Fibroblast of pulmonary artery (primary cell): ENCODE data around the gene SRSF12.

Source experiments
- DNase-seq: peaks from one replicate; pipeline ENCODE4 v3.0.0-alpha.2; 2010; ENCODE audit warnings: low read depth
- H3K4me3 ChIP-seq: replicated peaks from 2 replicates; pipeline ENCODE4 v1.5.1; 2011; ENCODE audit warnings: low read depth, mild to moderate bottlenecking, control low read depth, low read length, moderate library complexity
- CTCF ChIP-seq: IDR thresholded peaks from 2 replicates; pipeline ENCODE4 v1.5.1; 2011; ENCODE audit warnings: mild to moderate bottlenecking, control low read depth, low read length, inconsistent platforms; ENCODE audit errors: missing control alignments

SRSF12 gene

GRCh38 chr6:89117211-89118108 lies at the start of gene SRSF12:
Gene SRSF12, minus strand, starts transcription at chr6:89118071. Its CDS starts 184 bp downstream, at chr6:89117887.
- no peak for TF ChIP-seq CTCF
- H3K4me3 ChIP-seq = peak within 1 kb of the TSS; percentile 57
- DNase-seq = peak; percentile 38

GRCh38 chr6:89162047-89162371 lies 44.1 kb upstream of the SRSF12 start:
- H3K4me3 ChIP-seq = no peak overlapping the region
- TF ChIP-seq CTCF = no peak
- no peak for DNase-seq

- no peak for DNase-seq
- TF ChIP-seq CTCF = no peak
- H3K4me3 ChIP-seq = no peak overlapping the region
These were observed 43.6 kb upstream of the SRSF12 start for GRCh38 chr6:89161326-89162046.

- TF ChIP-seq CTCF = no peak
- no peak for DNase-seq
- H3K4me3 ChIP-seq = no peak overlapping the region
These were observed 42.6 kb upstream of the SRSF12 start for GRCh38 chr6:89160331-89161092.

DNA sequence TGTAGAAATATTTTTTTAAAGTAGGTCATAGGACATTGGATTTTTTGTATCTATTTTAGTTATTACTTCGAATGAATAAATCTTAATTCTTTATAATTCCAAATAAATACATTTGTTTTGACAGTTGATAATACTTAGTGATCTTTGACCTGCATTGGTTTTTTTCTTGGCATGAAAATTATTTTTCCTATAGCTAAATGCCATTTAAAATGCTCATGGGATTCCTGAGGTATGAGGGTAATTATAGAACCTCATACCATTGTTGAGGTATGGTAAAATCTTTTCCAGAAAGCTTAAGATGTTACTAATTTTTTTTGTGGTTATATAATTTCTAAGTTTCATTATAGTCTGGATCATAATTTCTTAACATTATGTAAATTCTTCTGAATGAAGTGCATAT lies 36.3 kb upstream of the SRSF12 start:
- no peak for DNase-seq
- no peak for TF ChIP-seq CTCF
- no peak overlapping the region for H3K4me3 ChIP-seq

DNA sequence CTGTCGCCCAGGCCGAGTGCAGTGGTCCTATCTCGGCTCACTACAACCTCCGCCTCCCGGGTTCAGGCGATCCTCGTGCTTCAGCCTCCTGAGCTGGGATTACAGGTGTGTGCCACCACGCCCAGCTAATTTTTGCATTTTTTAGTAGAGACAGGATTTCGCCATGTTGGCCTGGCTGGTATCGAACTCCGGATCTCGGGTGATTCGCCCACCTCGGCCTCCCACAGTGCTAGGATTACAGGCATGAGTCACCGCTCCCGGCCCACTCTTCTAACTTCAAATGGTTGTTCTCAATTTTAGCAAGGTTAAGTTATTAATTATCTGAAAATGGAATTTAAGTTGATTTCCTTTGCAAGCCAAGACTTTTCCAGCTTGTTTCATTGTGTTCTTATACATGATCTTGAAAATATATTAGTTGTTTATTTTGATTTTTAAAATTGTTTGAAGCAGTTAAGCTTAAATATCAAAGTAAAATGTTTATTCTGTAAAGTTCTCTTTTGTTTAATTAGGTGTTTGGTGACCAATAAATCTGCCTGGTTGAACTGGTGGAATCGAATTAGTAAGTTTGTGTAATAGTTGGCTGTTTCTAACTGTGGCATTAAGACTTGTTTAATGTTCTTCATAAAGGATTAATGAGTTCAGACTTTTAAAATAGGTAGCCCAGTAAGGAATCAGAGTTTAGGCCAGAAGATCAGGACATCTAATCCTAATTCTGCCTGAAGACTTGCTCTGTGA lies 30.3 kb upstream of the SRSF12 start:
- TF ChIP-seq CTCF = no peak
- H3K4me3 ChIP-seq = no peak overlapping the region
- no peak for DNase-seq
